Measurements from ENCODE around the gene FCN3. TPM values are rescaled to one million over a fixed set of nuclear protein-coding genes. Genes with fewer than 3 reads are reported as not detected.

Gene FCN3
- total and polyA plus RNA-seq, 5 donors from 2014 or later, result not detected

DNA sequence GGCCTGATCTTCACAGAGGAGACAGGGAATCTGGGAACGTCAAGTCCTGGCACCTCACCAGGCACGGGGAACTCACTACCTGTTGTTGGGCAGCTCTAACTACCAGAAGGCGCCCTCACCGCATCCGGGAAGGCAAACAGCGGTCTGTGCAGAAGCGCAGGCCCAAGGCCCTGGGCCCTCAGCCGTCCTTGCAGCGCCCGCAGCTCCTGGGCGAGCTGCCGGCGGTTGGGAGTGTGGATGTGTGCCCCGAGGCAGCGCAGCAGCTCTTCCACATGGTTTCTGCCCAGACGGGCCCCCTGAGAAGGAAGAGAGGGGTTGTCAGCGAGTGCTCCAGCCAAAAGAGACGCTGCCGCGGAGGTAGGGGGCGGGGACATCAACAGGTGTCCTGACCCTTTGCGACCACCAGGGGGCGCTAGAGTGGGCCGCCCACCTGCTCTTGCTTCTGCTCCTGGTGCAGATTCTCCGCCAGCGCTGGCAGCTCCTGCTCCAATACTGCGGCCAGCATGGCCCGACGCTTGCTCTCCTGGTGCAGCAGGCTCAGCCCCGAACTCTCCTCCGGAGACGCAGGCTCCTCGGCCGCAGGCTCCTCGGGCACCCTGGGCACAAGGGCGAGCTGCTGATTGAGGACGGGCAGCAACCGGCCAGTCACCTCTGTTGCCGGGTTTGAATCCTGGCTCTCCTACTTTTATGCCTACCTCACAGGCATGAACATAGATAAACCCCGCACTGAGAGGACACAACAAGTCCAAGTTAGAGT lies 17.2 kb downstream of the FCN3 start:
- Histone ChIP-seq H3K4me1 (ENCODE audit: control insufficient read depth, insufficient read depth, low read length, poor library complexity, severe bottlenecking) (peaks cover 45% of the 10 kb centered on the region), H3K36me3 (ENCODE audit: control insufficient read depth, insufficient read depth, low read length) (no peaks in the 10 kb centered on the region), H3K27me3 (ENCODE audit: control insufficient read depth, insufficient read depth, low read length) (no peaks in the 10 kb centered on the region), H3K9me3 (ENCODE audit: control insufficient read depth in 2 of 2, low read length in 2 of 2) (no peaks in the 10 kb centered on the region), H3K4me3 (ENCODE audit: low read depth, low read length) (peak overlapping the region; percentile 37), H3K27ac (ENCODE audit: insufficient read depth, low read length, poor library complexity, severe bottlenecking) (peak overlapping the region; percentile 65)
- Mint-ChIP-seq H3K9me3 (no peaks in the 10 kb centered on the region), H3K4me3 (peak overlapping the region; percentile 79 to 89 (median 83)), H3K27ac (peak overlapping the region; percentile 56 to 83 (median 75)), H3K27me3 (peaks cover 4% of the 10 kb centered on the region), H3K36me3 (peaks cover 3% of the 10 kb centered on the region), H3K4me1 (peaks cover 0 to 66% (median 26%) of the 10 kb centered on the region in 4 donors)
- ATAC-seq (ENCODE audit: low read depth in 2 of 2) (peak; percentile 73 to 81), DNase-seq (peak; percentile 72 to 87 (median 84))

DNA sequence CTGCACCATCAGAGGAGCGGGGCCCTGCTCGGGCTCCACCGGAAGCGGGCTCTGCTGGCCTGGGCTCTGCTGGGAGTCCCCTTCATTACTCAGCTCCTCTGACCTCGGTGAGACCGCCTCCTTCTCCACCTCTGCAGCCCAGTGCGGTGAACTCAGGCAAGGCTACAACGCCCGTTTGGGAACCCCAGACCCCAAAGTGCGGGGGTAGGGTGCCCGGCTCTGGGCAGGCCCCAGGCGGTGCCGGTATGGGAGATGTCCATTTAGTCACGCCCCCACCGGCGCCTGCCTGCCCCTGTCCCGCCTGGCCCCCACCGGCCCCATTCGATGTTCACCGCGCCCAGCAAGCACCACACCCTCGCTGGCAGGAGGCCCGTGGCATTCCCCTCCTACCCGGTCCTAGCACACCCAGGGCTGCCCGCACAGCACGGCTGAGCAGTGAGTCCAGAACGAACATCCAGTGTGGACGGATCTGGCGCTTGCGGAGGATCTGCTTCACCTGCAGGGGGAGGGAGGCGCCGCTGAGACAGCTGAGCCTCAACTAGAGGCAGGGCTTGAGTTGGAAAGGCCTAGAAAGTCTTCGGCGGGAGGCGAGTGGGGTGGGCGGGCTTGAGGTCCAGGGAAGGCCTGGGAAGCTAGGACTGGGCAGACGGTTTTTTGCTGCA lies 17.9 kb downstream of the FCN3 start:
- Histone ChIP-seq H3K27me3 (ENCODE audit: control insufficient read depth, insufficient read depth, low read length) (no peaks in the 10 kb centered on the region), H3K4me1 (ENCODE audit: control insufficient read depth, insufficient read depth, low read length, poor library complexity, severe bottlenecking) (peaks cover 45% of the 10 kb centered on the region), H3K36me3 (ENCODE audit: control insufficient read depth, insufficient read depth, low read length) (no peaks in the 10 kb centered on the region), H3K27ac (ENCODE audit: insufficient read depth, low read length, poor library complexity, severe bottlenecking) (peak overlapping the region; percentile 65), H3K4me3 (ENCODE audit: low read depth, low read length) (peak overlapping the region; percentile 37), H3K9me3 (ENCODE audit: control insufficient read depth in 2 of 2, low read length in 2 of 2) (no peaks in the 10 kb centered on the region)
- ATAC-seq (ENCODE audit: low read depth in 2 of 2), result peak; percentile 29 to 40
- Mint-ChIP-seq H3K4me1 (peaks cover 0 to 61% (median 26%) of the 10 kb centered on the region in 4 donors), H3K27ac (peak overlapping the region; percentile 56 to 83 (median 75)), H3K36me3 (peaks cover 4% of the 10 kb centered on the region), H3K27me3 (peaks cover 4% of the 10 kb centered on the region), H3K4me3 (peak overlapping the region; percentile 79 to 89 (median 83)), H3K9me3 (no peaks in the 10 kb centered on the region)
- peak in 1 of 3 donors; percentile 31 for DNase-seq

DNA sequence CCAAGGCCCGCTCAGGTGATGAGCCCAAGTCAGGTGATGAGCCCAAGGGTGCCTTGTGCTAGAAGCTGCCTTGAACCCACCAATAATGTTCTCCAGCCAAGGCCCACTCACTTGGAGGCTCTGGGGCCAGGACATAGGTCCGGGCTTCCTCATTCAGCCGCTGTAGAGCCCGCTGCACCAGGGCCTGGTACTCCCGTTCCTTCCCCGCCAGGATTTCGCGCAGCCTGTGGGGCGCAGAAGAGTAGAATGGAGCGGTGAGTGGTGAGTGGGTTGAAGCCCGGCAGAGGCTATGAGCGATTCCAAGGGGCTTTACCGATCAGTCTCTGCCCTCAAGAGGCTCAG lies 18.4 kb downstream of the FCN3 start:
- peaks cover 4% of the 10 kb centered on the region for H3K27me3 Mint-ChIP-seq
- DNase-seq (no peak), ATAC-seq (ENCODE audit: low read depth in 2 of 2) (no peak)
- Histone ChIP-seq H3K27ac (ENCODE audit: insufficient read depth, low read length, poor library complexity, severe bottlenecking) (peak overlapping the region; percentile 65), H3K4me1 (ENCODE audit: control insufficient read depth, insufficient read depth, low read length, poor library complexity, severe bottlenecking) (peaks cover 45% of the 10 kb centered on the region), H3K9me3 (ENCODE audit: control insufficient read depth in 2 of 2, low read length in 2 of 2) (no peaks in the 10 kb centered on the region), H3K27me3 (ENCODE audit: control insufficient read depth, insufficient read depth, low read length) (no peaks in the 10 kb centered on the region), H3K36me3 (ENCODE audit: control insufficient read depth, insufficient read depth, low read length) (no peaks in the 10 kb centered on the region), H3K4me3 (ENCODE audit: low read depth, low read length) (no peak overlapping the region)
- no peaks in the 10 kb centered on the region for H3K9me3 Mint-ChIP-seq
- peak overlapping the region; percentile 52 to 79 (median 77) for H3K4me3 Mint-ChIP-seq
- H3K4me1 Mint-ChIP-seq, result peaks cover 0 to 58% (median 26%) of the 10 kb centered on the region in 4 donors
- H3K36me3 Mint-ChIP-seq, result peaks cover 6% of the 10 kb centered on the region
- H3K27ac Mint-ChIP-seq, result peak overlapping the region; percentile 55 to 87 (median 72)

DNA sequence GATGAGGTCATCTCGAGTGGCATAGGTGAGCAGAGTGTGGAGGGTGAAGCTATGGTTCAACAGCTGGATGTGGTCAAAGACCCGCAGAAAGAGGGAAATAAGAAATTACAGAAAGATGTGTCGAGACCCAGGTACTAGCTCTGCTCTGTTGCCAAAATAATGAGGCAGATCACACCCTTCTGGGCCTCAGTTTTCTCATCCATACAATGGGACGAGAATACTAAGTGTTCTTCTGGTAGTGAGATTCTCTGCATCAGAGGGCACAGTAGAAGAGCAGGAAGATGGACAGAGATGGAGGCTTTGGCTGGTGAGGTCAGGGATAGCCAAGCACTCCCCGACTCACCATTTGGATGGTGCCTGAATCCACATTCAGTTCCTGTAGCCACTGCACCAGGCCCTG lies 18.9 kb downstream of the FCN3 start:
- Mint-ChIP-seq H3K4me3 (peak overlapping the region; percentile 52 to 79 (median 77)), H3K36me3 (peaks cover 6% of the 10 kb centered on the region), H3K27ac (peak overlapping the region in 2 of 3 donors; percentile 11 to 72), H3K27me3 (peaks cover 4% of the 10 kb centered on the region), H3K9me3 (no peaks in the 10 kb centered on the region), H3K4me1 (peaks cover 0 to 57% (median 26%) of the 10 kb centered on the region in 4 donors)
- ATAC-seq (ENCODE audit: low read depth in 2 of 2) (no peak), DNase-seq (no peak)
- Histone ChIP-seq H3K4me3 (ENCODE audit: low read depth, low read length) (no peak overlapping the region), H3K4me1 (ENCODE audit: control insufficient read depth, insufficient read depth, low read length, poor library complexity, severe bottlenecking) (peaks cover 45% of the 10 kb centered on the region), H3K36me3 (ENCODE audit: control insufficient read depth, insufficient read depth, low read length) (no peaks in the 10 kb centered on the region), H3K27me3 (ENCODE audit: control insufficient read depth, insufficient read depth, low read length) (no peaks in the 10 kb centered on the region), H3K9me3 (ENCODE audit: control insufficient read depth in 2 of 2, low read length in 2 of 2) (no peaks in the 10 kb centered on the region), H3K27ac (ENCODE audit: insufficient read depth, low read length, poor library complexity, severe bottlenecking) (peak overlapping the region; percentile 65)

DNA sequence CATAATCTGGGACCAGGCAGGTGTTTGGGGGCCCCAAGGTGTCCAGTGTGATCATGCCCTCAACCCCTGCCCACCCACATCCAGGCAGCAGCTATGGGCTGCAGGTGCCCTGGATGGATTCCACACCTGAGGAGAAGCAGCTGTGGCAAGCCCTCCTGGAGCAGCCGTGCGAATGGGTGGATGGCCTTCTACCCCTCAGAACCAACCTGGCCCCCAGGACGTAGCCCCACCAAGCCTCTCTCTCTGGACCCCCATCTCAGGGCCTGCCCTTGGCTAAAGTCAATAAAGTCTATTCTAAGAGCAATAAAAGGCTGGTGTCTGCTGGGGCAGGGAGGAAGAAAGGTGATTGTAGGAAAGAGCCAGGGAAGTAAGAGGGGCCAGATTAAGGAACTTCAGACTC lies 21.0 kb downstream of the FCN3 start:
- H3K27me3 Mint-ChIP-seq, result no peaks in the 10 kb centered on the region
- ATAC-seq (ENCODE audit: low read depth in 2 of 2) (no peak), DNase-seq (no peak)
- H3K9me3 Mint-ChIP-seq, result no peaks in the 10 kb centered on the region
- no peaks in the 10 kb centered on the region for H3K9me3 ChIP-seq (ENCODE audit: control insufficient read depth in 2 of 2, low read length in 2 of 2)
- no peak overlapping the region for H3K27ac ChIP-seq (ENCODE audit: insufficient read depth, low read length, poor library complexity, severe bottlenecking)
- peaks cover 5% of the 10 kb centered on the region for H3K36me3 ChIP-seq (ENCODE audit: control insufficient read depth, insufficient read depth, low read length)
- H3K4me3 ChIP-seq (ENCODE audit: low read depth, low read length), result no peak overlapping the region
- no peaks in the 10 kb centered on the region for H3K27me3 ChIP-seq (ENCODE audit: control insufficient read depth, insufficient read depth, low read length)
- H3K36me3 Mint-ChIP-seq, result peaks cover 6% of the 10 kb centered on the region
- H3K4me1 ChIP-seq (ENCODE audit: control insufficient read depth, insufficient read depth, low read length, poor library complexity, severe bottlenecking), result peaks cover 42% of the 10 kb centered on the region
- peaks cover 0 to 40% (median 16%) of the 10 kb centered on the region in 4 donors for H3K4me1 Mint-ChIP-seq
- H3K27ac Mint-ChIP-seq, result no peak overlapping the region
- peak overlapping the region in 1 of 4 donors; percentile 66 for H3K4me3 Mint-ChIP-seq

DNA sequence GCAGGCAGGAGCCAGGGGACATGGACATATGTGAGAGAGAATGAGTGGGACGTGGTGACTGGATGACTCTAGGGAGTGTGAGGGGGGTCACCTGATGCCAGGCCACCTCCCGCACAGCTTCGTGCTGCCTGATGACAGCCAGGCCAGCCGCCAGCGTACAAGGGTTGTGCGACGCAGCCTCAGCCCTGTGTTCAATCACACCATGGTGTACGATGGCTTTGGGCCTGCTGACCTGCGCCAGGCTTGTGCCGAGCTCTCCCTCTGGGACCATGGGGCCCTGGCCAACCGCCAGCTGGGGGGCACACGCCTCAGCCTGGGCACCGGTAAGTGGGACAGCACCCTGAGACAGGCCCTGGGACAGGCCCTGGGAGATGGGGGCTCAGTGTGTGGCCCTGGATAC lies 21.5 kb downstream of the FCN3 start:
- Mint-ChIP-seq H3K4me1 (peaks cover 0 to 37% (median 16%) of the 10 kb centered on the region in 4 donors), H3K27ac (no peak overlapping the region), H3K27me3 (no peaks in the 10 kb centered on the region), H3K36me3 (peaks cover 6% of the 10 kb centered on the region), H3K4me3 (no peak overlapping the region), H3K9me3 (no peaks in the 10 kb centered on the region)
- no peak overlapping the region for H3K27ac ChIP-seq (ENCODE audit: insufficient read depth, low read length, poor library complexity, severe bottlenecking)
- no peaks in the 10 kb centered on the region for H3K27me3 ChIP-seq (ENCODE audit: control insufficient read depth, insufficient read depth, low read length)
- no peak for DNase-seq
- H3K9me3 ChIP-seq (ENCODE audit: control insufficient read depth in 2 of 2, low read length in 2 of 2), result no peaks in the 10 kb centered on the region
- ATAC-seq (ENCODE audit: low read depth in 2 of 2), result no peak
- H3K4me3 ChIP-seq (ENCODE audit: low read depth, low read length), result no peak overlapping the region
- peaks cover 43% of the 10 kb centered on the region for H3K4me1 ChIP-seq (ENCODE audit: control insufficient read depth, insufficient read depth, low read length, poor library complexity, severe bottlenecking)
- H3K36me3 ChIP-seq (ENCODE audit: control insufficient read depth, insufficient read depth, low read length), result peaks cover 5% of the 10 kb centered on the region

DNA sequence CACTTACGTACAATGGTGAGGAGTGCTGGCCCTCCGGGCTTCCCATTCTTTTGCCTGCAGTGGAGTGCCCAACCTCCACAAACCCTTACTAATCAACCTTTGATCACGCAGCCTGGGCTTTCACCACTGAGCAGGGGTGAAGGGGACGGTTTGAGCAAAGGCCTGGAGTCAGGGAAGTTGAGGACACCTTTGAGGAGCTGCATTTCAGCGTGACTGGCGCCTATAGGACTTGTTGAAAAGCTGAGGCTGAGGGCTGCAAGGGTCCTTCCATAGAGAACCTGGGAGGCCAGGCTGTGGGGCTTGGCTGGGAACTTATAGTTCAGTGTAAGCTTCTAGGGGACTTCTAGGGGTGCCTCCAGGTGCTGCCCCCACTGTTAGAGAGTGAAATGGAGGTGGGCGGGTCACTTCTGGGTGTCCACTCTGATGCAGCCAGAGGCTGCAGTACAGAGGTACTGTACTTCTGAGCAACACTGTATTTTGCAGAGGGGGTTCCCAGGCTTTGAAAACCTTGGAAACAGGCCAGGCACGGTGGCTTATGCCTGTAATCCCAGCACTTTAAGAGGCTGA lies 23.0 kb downstream of the FCN3 start:
- Mint-ChIP-seq H3K9me3 (no peaks in the 10 kb centered on the region), H3K4me3 (peak overlapping the region in 3 of 4 donors; percentile 19 to 75 (median 35)), H3K27me3 (no peaks in the 10 kb centered on the region), H3K4me1 (peaks cover 0 to 31% (median 13%) of the 10 kb centered on the region in 4 donors), H3K27ac (peak overlapping the region in 2 of 3 donors; percentile 15 to 41), H3K36me3 (peaks cover 15% of the 10 kb centered on the region)
- peaks cover 33% of the 10 kb centered on the region for H3K4me1 ChIP-seq (ENCODE audit: control insufficient read depth, insufficient read depth, low read length, poor library complexity, severe bottlenecking)
- H3K27ac ChIP-seq (ENCODE audit: insufficient read depth, low read length, poor library complexity, severe bottlenecking), result no peak overlapping the region
- no peaks in the 10 kb centered on the region for H3K27me3 ChIP-seq (ENCODE audit: control insufficient read depth, insufficient read depth, low read length)
- ATAC-seq (ENCODE audit: low read depth in 2 of 2) (no peak), DNase-seq (no peak)
- H3K36me3 ChIP-seq (ENCODE audit: control insufficient read depth, insufficient read depth, low read length), result peaks cover 17% of the 10 kb centered on the region
- H3K9me3 ChIP-seq (ENCODE audit: control insufficient read depth in 2 of 2, low read length in 2 of 2), result no peaks in the 10 kb centered on the region
- no peak overlapping the region for H3K4me3 ChIP-seq (ENCODE audit: low read depth, low read length)
